ENCODE data around the gene FAM78A. TPM values are rescaled to one million over a fixed set of nuclear protein-coding genes. Genes with fewer than 3 reads are reported as not detected.

The FAM78A gene
- total RNA-seq, 1 donor from 2014 or later: 7.0 TPM

DNA sequence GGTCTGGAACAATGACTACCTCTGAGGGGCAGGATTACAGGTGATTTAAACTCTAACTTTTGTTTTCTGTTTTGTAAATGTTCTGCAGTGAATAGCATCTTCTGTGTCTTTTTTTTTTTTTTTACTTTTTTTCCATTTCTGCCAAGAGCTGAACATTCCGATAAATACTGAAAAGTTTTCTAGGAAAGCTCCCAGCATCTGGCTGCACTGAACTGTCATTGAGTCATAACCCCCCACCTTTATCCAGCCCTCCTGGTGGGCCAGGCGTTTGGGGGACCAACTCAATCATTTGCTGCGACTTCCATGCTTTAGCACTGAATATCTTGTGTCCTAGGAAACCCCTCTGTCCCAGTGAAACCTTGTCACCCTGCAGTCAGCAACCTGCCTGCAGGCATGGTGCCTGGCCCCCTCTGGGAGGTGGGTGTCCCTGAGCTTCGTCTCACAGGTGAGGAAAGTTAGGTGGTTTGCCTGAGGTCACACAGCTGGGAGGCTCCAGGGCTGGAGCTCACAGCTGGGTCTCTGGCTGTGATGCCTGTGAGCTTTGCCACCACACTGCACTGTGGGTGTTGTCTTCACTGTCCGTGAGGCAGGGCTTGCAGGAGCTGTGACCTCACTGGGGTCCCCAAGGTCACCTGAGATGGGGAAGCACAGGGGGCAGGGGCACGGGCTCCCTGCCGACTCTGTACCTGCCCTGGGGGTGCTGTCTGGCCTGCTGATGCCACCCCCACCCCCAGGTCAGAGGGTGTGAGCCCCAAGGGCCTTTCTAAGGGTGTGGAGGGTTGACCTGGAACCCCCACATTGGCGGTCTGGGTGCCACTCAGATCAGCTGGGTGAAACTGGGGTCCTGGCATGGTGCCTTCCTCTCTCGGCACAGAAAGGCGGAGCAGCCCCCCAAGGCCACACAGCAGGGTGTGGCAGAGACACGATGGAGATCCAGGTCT is 27.3 kb upstream of the FAM78A start:
- DNase-seq (ENCODE audit: low read depth): no peak

DNA sequence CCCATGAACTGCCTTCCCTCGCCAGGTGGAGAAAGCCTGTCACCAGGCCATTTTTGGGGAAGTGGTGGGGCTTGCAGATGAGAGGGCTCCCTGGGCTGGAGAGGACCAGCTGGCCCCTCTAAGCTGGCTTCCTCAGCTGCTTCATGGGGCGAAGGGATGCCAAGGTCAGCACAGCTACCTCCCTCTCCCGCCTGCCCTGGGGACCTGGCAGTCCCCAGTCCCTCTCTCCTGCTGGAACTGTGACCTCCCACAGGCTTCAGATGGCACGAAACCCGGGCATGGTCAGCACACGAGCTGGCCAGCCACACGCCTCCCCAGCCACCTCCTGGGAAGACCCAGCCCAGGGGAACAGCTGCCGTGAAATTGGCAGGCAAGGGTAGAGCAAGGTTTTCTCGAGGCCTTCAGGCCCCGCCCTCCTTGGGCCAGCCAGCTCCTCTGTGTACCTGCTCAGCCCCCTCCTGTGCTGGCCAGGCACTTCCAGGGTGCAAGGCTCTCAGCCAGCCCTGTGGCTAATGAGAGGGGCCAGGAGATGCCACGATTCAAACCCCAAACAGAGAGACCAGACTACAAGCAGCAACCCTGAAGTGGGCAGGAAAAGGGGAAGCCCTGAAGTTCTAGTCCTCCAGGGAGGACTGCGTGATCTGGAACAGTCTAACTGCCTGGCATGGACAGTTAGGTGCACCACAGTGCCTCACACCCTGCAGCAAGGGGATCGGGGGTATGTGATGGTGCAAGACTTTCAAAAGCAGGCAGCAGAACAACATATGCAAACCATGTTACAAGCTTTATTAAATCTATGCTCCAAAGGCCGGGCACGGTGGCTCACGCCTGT is 26.1 kb upstream of the FAM78A start:
- peak; percentile 93 for DNase-seq (ENCODE audit: low read depth)

DNA sequence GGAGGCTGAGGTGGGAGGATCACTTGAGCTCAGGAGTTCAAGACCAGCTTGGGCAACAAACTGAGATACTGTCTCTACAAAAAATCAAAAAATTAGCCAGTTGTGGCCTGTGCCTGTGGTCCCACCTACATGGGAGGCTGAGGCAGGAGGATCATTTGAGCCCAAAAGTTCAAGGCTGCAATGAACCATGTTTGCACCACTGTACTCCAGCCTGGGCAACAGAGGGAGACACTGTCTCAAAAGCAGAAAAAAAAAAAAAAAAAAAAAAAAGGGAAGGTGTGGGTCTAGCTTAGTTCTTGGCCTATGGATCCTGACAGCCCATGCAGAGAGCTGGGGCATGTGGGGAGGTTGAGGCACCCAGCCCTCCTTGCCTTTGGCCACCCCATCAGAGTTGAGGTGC is 24.1 kb upstream of the FAM78A start:
- no peak for DNase-seq (ENCODE audit: low read depth)

DNA sequence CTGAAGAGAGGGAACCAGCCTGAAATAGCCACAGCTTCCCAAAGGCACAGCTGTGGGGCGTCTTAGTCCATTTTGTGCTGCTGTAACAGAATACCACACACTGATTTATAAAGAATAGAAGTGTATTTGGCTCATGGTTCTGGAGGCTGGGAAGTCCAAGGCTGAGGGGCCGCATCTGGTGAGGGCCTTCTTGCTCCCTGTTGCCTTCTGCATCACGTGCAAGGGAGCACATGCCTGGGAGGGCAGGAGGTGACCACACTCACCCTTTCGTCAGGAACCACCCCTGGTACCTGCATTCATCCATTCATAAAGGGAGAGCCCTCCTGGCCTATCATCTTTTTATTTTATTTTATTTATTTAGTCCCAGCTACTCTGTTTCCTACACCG is 23.6 kb upstream of the FAM78A start:
- no peak for DNase-seq (ENCODE audit: low read depth)

DNA sequence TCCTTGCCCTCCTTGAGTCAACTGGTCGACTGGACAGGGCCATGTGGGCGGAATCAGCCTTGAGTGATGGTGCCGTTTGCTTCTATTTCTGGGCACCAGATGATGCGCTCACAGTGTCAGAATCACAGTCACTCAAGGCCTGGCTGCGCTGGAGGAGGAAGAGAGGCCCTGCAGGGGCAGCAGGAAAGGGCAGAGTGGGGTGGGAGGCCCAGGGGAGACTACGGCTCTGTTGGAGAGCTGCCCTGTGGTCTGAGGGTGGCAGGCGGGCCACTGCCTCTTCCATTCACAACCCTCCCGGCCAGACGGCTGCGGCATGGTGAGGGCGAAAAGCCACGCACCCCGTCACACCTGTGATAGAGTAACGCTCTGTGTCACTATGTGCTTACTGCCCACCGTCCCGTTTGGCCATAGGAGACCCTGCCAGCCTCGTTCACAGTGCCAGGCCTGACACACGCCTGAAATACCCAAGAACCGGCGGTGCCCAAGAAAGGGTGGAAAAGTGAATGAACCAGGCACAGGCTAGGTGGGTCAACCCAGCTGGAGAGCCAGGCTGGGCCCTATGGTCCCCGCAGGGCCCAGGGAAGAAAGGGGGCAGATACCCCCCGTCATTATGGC is 23.1 kb upstream of the FAM78A start:
- DNase-seq (ENCODE audit: low read depth): peak; percentile 87

DNA sequence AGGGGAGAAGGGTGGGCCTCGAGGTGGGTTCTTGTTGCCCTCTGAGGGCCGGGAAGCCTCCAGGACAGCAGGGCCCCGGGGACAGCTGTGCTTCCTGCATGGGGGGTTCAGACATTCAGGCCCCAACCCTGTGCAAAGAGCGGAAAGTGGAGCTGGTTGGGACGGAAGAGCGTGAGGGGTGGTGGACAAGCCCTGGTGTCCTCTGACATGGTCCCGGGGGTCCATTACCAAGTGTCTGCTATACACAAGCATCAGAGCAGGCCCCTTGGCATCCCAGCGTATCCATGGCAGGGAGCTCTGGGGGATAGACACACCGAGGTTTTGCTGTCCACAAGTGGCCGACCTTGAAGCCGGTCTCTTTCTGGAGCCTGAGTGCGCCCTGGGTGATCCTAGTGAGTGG is 22.5 kb upstream of the FAM78A start:
- peak; percentile 47 for DNase-seq (ENCODE audit: low read depth)

DNA sequence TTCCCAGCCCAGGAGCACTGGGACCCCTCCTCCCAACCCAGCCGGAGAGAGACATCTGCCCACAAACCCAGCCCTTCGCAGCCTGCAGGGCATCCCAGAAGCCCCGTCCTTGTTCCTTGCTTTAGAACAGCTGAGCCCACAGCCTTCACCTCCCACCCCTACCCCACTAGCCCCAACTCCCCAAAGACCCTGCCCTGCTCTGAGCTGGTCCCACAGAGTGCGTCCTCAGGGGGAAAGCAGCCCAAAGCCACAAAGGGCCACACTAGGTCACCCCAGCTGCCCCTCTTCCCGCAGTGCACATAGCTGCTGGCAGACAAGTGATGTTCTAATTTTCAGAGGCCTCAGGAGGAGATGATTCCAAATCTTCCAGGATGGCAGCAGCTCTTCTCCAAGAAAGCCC is 22.0 kb upstream of the FAM78A start:
- peak; percentile 73 for DNase-seq (ENCODE audit: low read depth)

DNA sequence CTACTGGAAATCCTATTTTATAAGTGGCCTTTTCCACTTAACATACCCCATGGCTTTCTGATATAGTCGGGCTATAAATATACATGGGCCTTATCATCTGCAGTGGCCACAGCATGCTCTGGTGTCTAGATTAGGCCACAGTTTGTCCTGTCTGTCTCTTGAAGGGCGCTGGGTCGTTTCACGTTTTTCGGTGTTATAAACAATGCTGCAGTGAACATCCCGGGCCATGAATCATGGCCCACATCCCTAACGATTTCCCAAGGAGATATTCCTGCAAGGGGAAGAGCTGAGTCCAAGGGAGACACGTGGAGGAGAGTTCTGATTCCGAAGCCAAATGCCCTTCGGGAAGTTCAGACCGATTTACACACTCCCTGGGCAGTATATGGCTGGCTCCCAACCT is 21.6 kb upstream of the FAM78A start:
- peak; percentile 63 for DNase-seq (ENCODE audit: low read depth)

DNA sequence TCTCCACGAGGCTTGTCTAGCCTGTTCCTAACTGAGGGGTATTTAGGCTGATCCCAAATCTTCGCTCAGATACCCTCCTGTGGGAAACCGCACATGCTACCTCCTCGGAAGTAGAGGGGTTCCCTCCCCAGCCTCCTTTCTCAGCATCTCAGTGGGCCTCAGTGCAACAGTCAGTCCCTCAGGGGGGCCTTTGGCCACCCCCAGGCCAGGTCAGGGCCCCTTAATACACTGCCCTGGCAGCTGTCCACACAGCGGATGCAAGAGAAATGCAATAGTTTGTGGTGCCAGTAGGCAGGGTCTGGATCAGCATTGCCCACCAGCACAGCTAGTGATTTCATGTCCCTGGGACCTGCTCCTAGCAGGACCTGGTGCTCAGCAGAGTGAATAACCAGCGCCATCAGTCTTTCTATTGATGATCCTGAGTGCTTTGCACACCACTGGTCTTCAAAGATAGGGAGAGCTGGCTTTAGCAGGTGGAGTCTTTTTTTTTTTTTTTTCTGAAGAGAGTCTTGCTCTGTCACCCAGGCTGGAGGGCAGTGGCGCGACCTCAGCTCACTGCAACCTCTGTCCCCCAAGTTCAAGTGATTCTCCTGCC is 20.7 kb upstream of the FAM78A start:
- no peak for DNase-seq (ENCODE audit: low read depth)

DNA sequence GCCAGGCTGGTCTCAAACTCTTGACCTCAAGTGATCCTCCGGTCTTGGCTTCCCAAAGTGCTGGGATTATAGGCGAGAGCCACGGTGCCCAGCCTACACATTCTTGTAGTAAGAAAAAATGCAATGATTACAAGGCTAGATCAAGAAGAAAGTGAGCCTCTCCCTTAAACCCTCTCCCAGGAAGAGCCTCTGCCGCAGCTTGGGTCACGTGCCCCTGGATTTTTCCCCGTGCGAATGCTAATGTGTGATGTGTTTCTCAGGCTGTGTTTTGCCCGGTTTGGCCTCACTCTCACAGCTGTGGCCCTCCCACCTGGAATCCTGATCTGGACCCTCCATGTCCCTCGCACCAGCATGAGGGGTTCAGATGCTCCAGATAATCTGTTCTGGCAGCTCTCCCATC is 20.1 kb upstream of the FAM78A start:
- no peak for DNase-seq (ENCODE audit: low read depth)

DNA sequence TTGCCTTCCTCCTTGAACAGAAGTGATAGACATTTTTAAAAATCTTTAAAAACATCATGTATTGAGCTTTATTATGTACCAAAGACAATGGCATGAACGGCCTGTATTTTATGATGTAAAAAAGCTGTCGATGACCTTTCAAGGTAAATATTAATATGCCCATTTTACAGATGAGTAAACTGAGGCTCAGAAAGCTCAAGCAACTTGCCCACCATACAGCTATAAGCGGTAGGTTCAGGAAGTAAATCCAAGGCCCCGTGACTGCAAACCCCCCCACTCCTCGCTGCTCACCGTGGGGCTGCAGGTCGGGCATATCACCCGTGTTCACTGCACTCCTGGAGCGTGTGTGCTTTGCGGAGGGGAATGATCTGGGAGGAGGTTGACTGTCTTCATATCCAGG is 16.6 kb upstream of the FAM78A start:
- DNase-seq (ENCODE audit: low read depth): no peak

DNA sequence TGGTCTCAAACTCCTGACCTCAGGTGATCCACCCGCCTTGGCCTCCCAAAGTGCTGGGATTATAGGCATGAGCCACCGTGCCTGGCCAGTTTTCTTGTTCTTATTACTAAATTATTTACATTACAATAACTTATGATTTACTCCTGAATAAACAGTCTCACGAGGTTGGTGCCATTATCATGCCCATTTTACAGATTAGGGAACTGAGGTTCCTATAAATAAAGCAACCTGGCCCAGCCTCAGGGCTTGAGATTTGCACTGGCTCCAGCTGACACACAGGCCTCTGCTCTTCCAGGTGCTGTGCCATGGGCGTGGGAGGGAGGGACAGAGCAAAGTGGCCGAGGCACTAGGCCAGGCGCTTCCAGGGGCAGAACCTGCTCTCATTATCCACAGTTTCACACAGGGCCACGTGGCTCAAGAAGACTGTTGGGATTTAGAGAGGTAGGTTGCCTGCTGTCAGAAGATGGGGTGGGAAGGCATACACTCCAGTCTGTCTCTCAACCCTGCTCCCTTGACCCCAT is 15.5 kb upstream of the FAM78A start:
- DNase-seq (ENCODE audit: low read depth): no peak

DNA sequence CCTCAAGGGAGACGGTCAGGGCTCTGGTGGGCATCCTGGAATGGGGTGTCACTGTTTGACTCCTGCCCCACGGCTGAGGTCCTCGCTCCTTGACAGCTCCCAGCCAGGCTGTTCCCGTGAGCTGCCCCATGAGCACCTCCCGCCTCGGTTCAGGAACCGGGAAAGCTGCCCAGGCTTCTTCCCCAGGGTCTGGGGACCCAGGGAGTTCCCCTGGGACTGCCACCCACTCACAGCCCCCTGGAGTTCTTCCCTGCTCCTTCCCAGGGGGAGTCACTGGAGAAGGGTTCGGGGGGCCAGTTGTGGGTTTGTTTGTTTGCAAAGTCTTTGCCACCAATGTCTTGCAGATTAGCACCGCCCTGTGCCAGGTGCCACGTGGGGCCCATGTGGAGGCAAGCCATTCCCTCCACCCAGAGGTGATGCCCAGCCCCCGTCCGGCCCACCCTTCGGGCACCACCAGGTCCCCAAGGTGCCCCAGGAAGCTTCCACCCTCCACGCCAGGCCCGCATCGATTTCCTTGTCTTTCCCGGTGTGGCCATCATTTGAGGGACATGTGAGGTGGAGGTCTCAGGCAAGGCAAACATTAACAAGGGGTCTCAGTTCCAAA is 14.6 kb upstream of the FAM78A start:
- DNase-seq (ENCODE audit: low read depth): no peak

DNA sequence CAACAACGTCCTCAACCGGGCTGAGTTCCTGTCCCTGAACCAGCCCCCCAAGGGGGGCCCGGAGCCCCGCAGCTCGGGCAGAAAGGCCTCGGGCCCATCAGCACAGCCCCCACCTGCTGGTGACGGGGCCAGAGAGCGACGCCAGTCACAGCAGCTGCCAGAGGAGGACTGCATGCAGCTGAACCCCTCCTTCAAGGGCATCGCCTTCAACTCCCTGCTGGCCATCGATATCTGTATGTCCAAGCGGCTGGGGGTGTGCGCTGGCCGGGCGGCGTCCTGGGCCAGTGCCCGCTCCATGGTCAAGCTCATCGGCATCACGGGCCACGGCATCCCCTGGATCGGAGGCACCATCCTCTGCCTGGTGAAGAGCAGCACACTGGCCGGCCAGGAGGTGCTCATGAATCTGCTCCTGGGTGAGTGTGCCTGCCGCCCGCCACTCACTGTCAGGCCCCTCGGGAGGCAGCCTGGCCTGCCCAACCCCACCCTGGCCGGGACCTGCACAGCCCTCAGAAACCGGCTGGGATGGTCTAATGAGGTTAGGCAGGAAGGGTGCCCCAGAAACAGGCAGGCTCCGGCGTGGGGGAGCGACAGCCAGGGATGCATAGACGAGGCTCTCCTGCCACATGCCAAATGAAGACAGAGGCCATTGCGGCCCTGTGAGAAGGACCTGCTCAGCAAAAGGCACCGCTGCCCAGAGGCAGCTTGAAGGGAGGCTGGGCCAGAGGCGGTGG is 13.9 kb upstream of the FAM78A start:
- peak; percentile 76 for DNase-seq (ENCODE audit: low read depth)

DNA sequence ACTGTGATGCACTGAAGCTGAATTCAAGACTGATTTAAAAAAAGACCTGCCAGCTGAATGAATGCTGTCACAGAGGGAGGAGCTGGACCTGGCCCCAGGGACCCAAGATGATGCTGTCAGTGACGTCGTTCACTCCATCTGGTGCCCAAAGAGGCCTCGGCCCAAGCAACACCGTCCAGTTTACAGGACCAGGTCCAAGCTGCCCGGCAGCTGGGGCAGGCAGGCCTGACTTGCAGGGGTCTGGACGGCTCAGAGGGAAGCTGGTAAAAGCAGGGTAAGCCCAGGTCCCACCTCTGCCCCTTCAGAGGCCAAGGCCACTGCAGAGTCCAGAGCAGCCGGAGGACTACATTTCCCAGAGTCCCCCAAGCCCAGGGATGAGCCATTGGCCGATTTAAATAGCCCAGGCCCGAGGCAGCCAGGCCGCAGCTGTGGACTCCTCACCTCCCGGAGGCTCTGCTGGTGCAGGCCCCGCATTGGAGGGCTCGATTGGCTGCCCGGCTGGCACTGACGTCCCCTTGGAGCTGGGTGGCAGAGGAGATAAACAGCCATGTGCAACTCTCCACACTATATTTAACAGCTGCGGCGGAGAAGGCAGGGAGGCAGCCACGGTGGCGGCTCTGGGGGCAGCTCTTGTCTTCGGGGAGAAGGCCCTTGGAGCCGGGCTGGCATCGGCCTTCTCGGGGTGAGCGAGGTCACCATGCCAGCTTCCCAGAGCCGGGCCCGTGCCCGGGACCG is 13.2 kb upstream of the FAM78A start, which contains the start of gene PLPP7:
Gene PLPP7, plus strand, starts transcription at position 423 of the 735 bp plus-strand sequence. Its CDS starts 275 bp downstream, at position 698.
- DNase-seq (ENCODE audit: low read depth): peak; percentile 95

DNA sequence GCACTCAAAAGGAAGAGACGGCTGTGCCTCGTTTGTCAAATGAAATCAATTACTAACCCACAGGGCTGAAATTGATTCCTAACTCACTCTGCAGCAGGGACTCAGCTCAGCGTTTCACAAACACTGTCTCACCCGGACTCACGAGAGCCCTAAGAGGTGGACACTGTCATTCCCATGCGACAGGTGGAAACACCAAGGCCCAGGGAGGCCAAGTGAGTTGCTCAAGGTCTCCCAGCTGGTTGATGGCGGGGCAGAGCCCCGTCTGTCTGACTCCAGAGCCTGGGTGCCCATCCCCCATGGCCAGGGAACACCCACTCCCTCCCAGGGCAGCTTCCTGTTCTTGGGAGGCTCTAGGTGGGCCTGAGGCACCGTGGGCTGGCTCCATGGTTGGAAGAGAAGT is 11.9 kb upstream of the FAM78A start:
- no peak for DNase-seq (ENCODE audit: low read depth)

DNA sequence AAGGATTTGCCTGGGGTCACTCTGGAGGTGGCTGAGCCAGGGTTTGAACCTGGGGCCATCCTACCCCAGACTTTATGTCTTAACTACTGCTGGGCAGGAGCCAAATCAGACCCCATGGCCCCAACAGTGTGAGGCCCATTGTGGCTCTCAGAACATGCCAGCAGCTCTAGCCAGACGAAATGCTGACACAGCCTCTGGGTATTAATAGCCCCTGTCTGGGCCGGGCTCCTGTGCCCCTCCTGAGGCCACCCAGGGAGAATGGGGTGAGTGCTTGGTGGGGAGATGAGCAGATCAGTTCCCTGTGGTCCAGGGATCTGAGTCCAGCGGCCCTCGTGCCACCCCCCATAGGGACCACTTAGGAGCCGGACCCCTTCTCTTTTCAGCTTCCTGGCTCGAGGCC is 11.0 kb upstream of the FAM78A start:
- no peak for DNase-seq (ENCODE audit: low read depth)

DNA sequence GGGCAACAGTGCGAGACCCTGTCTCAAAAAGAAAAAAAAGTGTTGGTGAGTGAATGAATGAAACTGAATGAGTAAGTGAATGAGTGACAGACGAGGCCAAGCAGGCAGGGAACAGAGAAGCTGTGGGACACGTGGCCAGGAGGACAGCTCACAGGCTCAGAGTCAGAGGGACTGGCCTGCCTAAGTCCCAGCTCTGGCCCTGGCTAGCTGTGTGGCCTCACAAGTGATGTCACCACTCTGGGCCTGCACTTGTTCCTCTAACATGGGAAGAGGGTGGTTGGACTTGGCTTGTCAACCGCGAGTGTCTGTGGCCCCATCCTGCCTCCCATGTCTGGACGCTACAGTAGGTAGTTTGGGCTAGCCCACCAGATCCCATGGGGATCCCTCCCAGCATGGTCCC is 8.5 kb upstream of the FAM78A start:
- DNase-seq (ENCODE audit: low read depth): no peak

DNA sequence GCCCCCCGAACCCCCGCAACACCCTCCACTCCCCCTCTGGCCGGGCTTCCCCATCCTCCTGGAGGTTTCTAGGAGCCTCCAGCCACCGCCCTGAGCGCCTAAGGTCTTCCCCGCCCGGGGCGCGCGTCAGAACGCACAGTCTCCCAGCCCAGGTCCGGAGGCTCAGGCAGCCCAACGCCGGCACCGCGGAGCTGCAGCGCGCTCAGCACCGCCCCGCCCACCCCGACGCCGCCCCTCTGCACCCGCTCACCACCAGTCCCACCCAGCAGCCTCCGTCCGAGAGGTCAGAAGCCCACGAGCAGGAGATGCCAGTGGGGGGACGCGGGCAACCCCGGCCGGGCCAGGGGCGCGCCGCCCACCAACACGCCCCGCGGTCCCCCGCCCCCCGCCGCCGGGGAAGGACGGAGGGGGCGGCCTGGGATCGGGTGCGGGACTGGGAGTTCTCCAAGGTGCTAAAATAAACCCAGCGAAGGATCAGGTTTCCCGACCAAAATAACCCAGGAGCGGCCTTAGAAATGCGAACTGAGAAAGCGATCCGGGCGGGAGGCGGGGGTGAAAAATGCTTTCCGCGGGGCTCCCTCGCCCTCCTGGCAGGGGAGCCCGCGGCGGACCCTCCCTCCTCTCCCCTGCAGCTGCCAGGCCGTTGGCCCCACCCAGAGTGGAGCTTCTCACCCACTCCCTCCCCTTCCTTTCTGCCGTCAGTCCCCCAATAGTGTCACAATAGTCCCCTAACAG is 6.5 kb upstream of the FAM78A start:
- peak; percentile 81 for DNase-seq (ENCODE audit: low read depth)
